Kidney (tissue), 14 donors: ENCODE results near the gene PDGFB. TPM values are rescaled to one million over a fixed set of nuclear protein-coding genes. Genes with fewer than 3 reads are reported as not detected.

Experiments used
- DNase-seq, 5 donors: peaks; one replicate each; pipeline ENCODE4 v3.0.0-alpha.2; 2013 to 2020
- FAIRE-seq: peaks from 2 replicates; lab custom pipeline; 2012; peaks lifted over from hg19 to GRCh38; lab: Jason Lieb, UNC
- H3K27ac ChIP-seq, 2 donors: one replicate each; pipeline ENCODE4 v1.7.0; 2013; ENCODE audit warnings: low read depth in 2 of 2, low read length in 2 of 2, inconsistent platforms in 1 of 2
- H3K27me3 ChIP-seq: one replicate; pipeline ENCODE4 v1.7.1; 2013; ENCODE audit warnings: low read length, inconsistent platforms; ENCODE audit not compliant: control insufficient read depth, insufficient read depth
- H3K36me3 ChIP-seq, 3 donors: one replicate each; pipeline versions ENCODE4 v1.7.0 to v1.7.1; 2013; ENCODE audit warnings: low read length in 3 of 3, control low read depth in 1 of 3, inconsistent platforms in 1 of 3; ENCODE audit not compliant: insufficient read depth in 3 of 3, control insufficient read depth in 2 of 3
- H3K4me1 ChIP-seq, 3 donors: one replicate each; pipeline versions ENCODE4 v1.7.0 to v1.7.1; 2013; ENCODE audit warnings: low read length in 3 of 3, inconsistent platforms in 1 of 3, low read depth in 1 of 3; ENCODE audit not compliant: control insufficient read depth in 2 of 3, insufficient read depth in 2 of 3
- H3K4me3 ChIP-seq, 3 donors: one replicate each; pipeline versions ENCODE4 v1.7.0 to v1.8.1; 2013; ENCODE audit warnings: low read length in 3 of 3, control low read depth in 1 of 3, inconsistent platforms in 1 of 3
- H3K9ac ChIP-seq, 3 donors: one replicate each; pipeline versions ENCODE4 v1.7.0 to v1.7.1; 2013; ENCODE audit warnings: low read length in 3 of 3, control low read depth in 1 of 3, inconsistent platforms in 1 of 3
- H3K9me3 ChIP-seq, 3 donors: one replicate each; pipeline versions ENCODE4 v1.7.0 to v1.7.1; 2013; ENCODE audit warnings: low read length in 3 of 3, control low read depth in 1 of 3, inconsistent platforms in 1 of 3; ENCODE audit not compliant: control insufficient read depth in 2 of 3, insufficient read depth in 1 of 3
- intact Hi-C: fragments of 100-400 bp; cut with DNase I; formaldehyde crosslinking; loops from one replicate; pipeline ENCODE4 v1.11.1; 2022
- polyA plus RNA-seq: library from polyadenylated mRNA; stranded (reverse); fragments of 350-450 nt; fragmentation: Illumina TruSeq; extraction: RNeasy Lipid Tissue Mini Kit (QIAGEN cat#74804); gene quantifications from one replicate; pipeline ENCODE4 v1.2.3, GENCODE V29; 2014; ENCODE audit warnings: low read depth, low replicate concordance; ENCODE audit not compliant: insufficient read depth
- total RNA-seq: library from RNA; stranded (reverse); fragmentation: NEBNext Ultra II Directional; extraction: Animal tissue kit (Norgen Biotek cat#: 25700); gene quantifications from one replicate; pipeline ENCODE4 v1.2.1, GENCODE V29; 2021
- TF ChIP-seq, protein P1 (sequence below): IDR thresholded peaks from 3 replicates; pipeline ENCODE4 v1.5.1; 2012; ENCODE audit warnings: mild to moderate bottlenecking, moderate library complexity, borderline replicate concordance; ENCODE audit not compliant: insufficient read depth; ENCODE audit errors: extremely low read depth
- donor health status: control.
- donor health status: control.
- donor health status: control.
- donor health status: control.
- donor health status: control.
- donor health status: DM: yes; HTN: yes; CAD: no.
- donor health status: Normal renal cell carcinoma (clear cell type).

PDGFB gene
- total and polyA plus RNA-seq, 2 donors from 2014 or later = 10.4 to 14.2 TPM

DNA sequence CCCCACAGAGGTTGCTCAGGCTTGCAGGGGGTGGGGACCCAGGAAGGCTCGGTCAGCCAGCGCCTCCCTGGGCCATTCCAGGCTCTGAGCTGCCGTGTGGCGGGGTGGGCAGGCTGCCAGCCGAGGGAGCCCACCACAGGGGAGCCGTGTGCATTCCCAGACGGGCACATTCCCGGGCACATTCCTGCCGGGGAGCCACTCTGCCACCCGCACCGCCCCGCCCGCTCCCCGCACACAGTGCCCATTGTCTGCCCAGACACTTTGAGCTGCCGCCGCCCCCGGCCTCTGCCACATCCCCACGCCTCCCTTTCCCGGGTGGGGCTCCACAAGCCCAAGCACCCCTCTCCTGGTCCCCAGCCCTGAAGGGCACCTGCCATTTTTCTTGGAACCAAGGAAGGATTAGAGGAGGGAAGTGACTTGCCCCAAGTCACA lies 47.3 kb upstream of the PDGFB start:
- peak overlapping the region in 1 of 3 donors; percentile 61 for H3K9ac ChIP-seq
- TF ChIP-seq, protein P1, sequence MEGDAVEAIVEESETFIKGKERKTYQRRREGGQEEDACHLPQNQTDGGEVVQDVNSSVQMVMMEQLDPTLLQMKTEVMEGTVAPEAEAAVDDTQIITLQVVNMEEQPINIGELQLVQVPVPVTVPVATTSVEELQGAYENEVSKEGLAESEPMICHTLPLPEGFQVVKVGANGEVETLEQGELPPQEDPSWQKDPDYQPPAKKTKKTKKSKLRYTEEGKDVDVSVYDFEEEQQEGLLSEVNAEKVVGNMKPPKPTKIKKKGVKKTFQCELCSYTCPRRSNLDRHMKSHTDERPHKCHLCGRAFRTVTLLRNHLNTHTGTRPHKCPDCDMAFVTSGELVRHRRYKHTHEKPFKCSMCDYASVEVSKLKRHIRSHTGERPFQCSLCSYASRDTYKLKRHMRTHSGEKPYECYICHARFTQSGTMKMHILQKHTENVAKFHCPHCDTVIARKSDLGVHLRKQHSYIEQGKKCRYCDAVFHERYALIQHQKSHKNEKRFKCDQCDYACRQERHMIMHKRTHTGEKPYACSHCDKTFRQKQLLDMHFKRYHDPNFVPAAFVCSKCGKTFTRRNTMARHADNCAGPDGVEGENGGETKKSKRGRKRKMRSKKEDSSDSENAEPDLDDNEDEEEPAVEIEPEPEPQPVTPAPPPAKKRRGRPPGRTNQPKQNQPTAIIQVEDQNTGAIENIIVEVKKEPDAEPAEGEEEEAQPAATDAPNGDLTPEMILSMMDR = no peak
- H3K36me3 ChIP-seq = no peaks in the 10 kb centered on the region
- H3K9me3 ChIP-seq = no peaks in the 10 kb centered on the region
- no peak overlapping the region for H3K4me3 ChIP-seq
- H3K4me1 ChIP-seq = peaks cover 1 to 44% (median 42%) of the 10 kb centered on the region in 3 donors
- no peaks in the 10 kb centered on the region for H3K27me3 ChIP-seq
- no peak for FAIRE-seq
- intact Hi-C loops = no loop called here
- H3K27ac ChIP-seq = peak overlapping the region; percentile 56 to 95
- DNase-seq = peak in 3 of 5 donors; percentile 56 to 89 (median 67)

DNA sequence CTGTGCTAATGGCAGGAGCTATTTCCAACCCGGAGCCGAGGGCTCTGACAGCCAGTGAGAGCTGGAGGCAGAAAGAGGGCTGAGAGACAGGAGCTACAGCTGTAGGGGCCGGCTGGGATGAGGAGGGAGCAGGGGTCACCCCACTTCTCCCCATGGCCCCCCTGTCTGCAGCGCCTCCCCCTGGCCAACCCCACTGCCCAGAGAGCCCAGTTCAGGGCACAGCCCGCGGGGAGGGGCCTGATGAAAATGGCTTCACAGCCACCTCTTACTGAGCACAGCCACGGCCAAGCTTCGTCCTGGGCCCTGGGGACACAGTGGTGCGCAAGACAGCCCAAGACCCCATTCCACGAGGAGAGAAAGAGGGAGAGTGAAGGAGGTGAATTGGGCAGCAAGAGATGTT lies 46.7 kb upstream of the PDGFB start:
- peak in 1 of 5 donors; percentile 51 for DNase-seq
- H3K4me1 ChIP-seq = peaks cover 4 to 49% (median 40%) of the 10 kb centered on the region in 3 donors
- H3K27ac ChIP-seq = peak overlapping the region; percentile 56 to 95
- TF ChIP-seq, protein P1 = no peak
- no peak overlapping the region for H3K4me3 ChIP-seq
- H3K27me3 ChIP-seq = no peaks in the 10 kb centered on the region
- no peaks in the 10 kb centered on the region for H3K9me3 ChIP-seq
- no peak for FAIRE-seq
- H3K9ac ChIP-seq = peak overlapping the region in 1 of 3 donors; percentile 0
- no peaks in the 10 kb centered on the region for H3K36me3 ChIP-seq
- intact Hi-C loops = no loop called here

DNA sequence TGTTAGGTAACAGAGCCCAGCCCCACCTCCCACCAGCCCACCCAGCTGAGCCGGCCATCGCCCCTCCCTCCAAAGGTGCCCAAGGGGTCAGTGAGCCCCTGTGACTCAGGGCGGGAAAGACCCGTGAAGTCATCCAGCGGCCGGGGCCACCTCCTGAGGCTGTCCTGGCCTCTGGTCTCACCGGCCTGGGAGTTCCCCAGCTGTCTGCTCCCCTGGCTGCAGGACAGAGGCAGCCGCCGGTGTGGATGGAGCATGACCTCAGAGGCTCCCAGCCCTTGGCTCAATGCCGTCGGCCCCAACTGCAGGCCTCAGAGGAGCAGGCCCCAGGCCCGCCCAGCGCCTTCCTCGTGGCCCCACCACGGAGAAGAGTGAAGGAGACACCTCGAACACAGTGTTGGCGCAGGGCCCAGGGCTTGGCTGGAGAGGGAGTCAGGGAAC lies 46.0 kb upstream of the PDGFB start:
- H3K4me3 ChIP-seq = no peak overlapping the region
- no peaks in the 10 kb centered on the region for H3K9me3 ChIP-seq
- no peaks in the 10 kb centered on the region for H3K27me3 ChIP-seq
- no peaks in the 10 kb centered on the region for H3K36me3 ChIP-seq
- DNase-seq = peak in 3 of 5 donors; percentile 67 to 94 (median 71)
- TF ChIP-seq, protein P1 = no peak
- peaks cover 4 to 49% (median 40%) of the 10 kb centered on the region in 3 donors for H3K4me1 ChIP-seq
- H3K9ac ChIP-seq = peak overlapping the region in 1 of 3 donors; percentile 0
- no peak for FAIRE-seq
- intact Hi-C loops = no loop called here
- H3K27ac ChIP-seq = peak overlapping the region; percentile 74 to 95
